8988T (cell line): ENCODE measurements around the gene EGLN2.
"Not testable (repeated sequence)": the region's sequence is repeated elsewhere in the genome, so short reads cannot be mapped to it uniquely, and the experiment has no call there.

ENCODE experiments used
- DNase-seq: peaks from one replicate; pipeline ENCODE4 v3.0.0; 2011

Gene EGLN2

GRCh38 chr19:40776932-40777644 lies 21.9 kb upstream of the EGLN2 start:
- DNase-seq: no peak

- no peak for DNase-seq
Observed at GRCh38 chr19:40777645-40777936, 21.4 kb upstream of the EGLN2 start.

GRCh38 chr19:40777937-40778705 lies 20.9 kb upstream of the EGLN2 start, which contains the start of gene RAB4B:
TSS of gene RAB4B (plus strand) at chr19:40778247. CDS start at chr19:40778376, 129 bp downstream.
- DNase-seq: peak; percentile 79

- no peak for DNase-seq
Observed at GRCh38 chr19:40778706-40779284, 20.2 kb upstream of the EGLN2 start.

- DNase-seq: no peak
Observed at GRCh38 chr19:40780582-40780981, 18.4 kb upstream of the EGLN2 start.

GRCh38 chr19:40781140-40781539 lies 17.9 kb upstream of the EGLN2 start:
- no peak for DNase-seq

GRCh38 chr19:40783711-40784110 lies 15.3 kb upstream of the EGLN2 start:
- no peak for DNase-seq

- not testable (repeated sequence) for DNase-seq
Observed at GRCh38 chr19:40784146-40784545, 14.8 kb upstream of the EGLN2 start.

GRCh38 chr19:40785526-40785925 lies 13.5 kb upstream of the EGLN2 start:
- no peak for DNase-seq

GRCh38 chr19:40786060-40787037 lies 12.6 kb upstream of the EGLN2 start:
- DNase-seq: no peak

- DNase-seq: no peak
Observed at GRCh38 chr19:40791349-40791748, 7.6 kb upstream of the EGLN2 start.

GRCh38 chr19:40791996-40792395 lies 7.0 kb upstream of the EGLN2 start:
- DNase-seq: no peak

GRCh38 chr19:40797166-40797962 lies 1.6 kb upstream of the EGLN2 start:
- DNase-seq: no peak

GRCh38 chr19:40797963-40798682 lies 868 bp upstream of the EGLN2 start:
- DNase-seq: peak; percentile 92

GRCh38 chr19:40799558-40800338 lies 757 bp downstream of the EGLN2 start:
- no peak for DNase-seq

- no peak for DNase-seq
Observed at GRCh38 chr19:40800339-40800996, 1.5 kb downstream of the EGLN2 start.

- no peak for DNase-seq
Observed at GRCh38 chr19:40800997-40801377, 2.0 kb downstream of the EGLN2 start.

- DNase-seq: no peak
Observed at GRCh38 chr19:40801426-40802299, 2.7 kb downstream of the EGLN2 start.
